MM.1S (cell line): ENCODE data around the gene LAMA4.

ENCODE experiments used
- DNase-seq: peaks from one replicate; pipeline ENCODE4 v3.0.0-alpha.2; 2015
- H2AFZ ChIP-seq: fragments of 300-600 bp; sonication (generic); 2 replicates; pipeline ENCODE4 v1.6.0; 2016; ENCODE audit warnings: antibody characterized with exemption, low read length
- H3F3A ChIP-seq: fragments of 300-600 bp; sonication (generic); 2 replicates; pipeline ENCODE4 v1.6.1; 2016; ENCODE audit warnings: mild to moderate bottlenecking, antibody characterized with exemption, low read length, moderate library complexity, mixed read lengths; ENCODE audit not compliant: insufficient read depth
- H3K27ac ChIP-seq: fragments of 300-600 bp; sonication (generic); 2 replicates; pipeline ENCODE4 v1.5.1; 2016; ENCODE audit warnings: mild to moderate bottlenecking, low read length
- H3K27me3 ChIP-seq: fragments of 300-600 bp; sonication (generic); replicated peaks from 2 replicates; pipeline ENCODE4 v1.6.0; 2016; ENCODE audit warnings: low read length; ENCODE audit not compliant: insufficient read depth
- H3K36me3 ChIP-seq: fragments of 300-600 bp; sonication (generic); replicated peaks from 2 replicates; pipeline ENCODE4 v1.6.1; 2016; ENCODE audit warnings: mild to moderate bottlenecking, low read length, mixed read lengths; ENCODE audit not compliant: insufficient read depth
- H3K4me1 ChIP-seq: fragments of 300-600 bp; sonication (generic); 2 replicates; pipeline ENCODE4 v1.6.1; 2016; ENCODE audit warnings: low read length, mixed read lengths
- H3K4me2 ChIP-seq: fragments of 300-600 bp; sonication (generic); 2 replicates; pipeline ENCODE4 v1.6.0; 2016; ENCODE audit warnings: low read depth, low read length
- H3K4me3 ChIP-seq: fragments of 300-600 bp; sonication (generic); 2 replicates; pipeline ENCODE4 v1.5.1; 2016; ENCODE audit warnings: low read length, mixed read lengths
- H3K79me2 ChIP-seq: fragments of 300-600 bp; sonication (generic); 2 replicates; pipeline ENCODE4 v1.6.1; 2016; ENCODE audit warnings: mixed run types, low read length, mixed read lengths
- H3K9ac ChIP-seq: fragments of 300-600 bp; sonication (generic); 2 replicates; pipeline ENCODE4 v1.6.1; 2016; ENCODE audit warnings: low read length, mixed read lengths
- H3K9me2 ChIP-seq: fragments of 300-600 bp; sonication (generic); replicated peaks from 2 replicates; pipeline ENCODE4 v1.6.1; 2016; ENCODE audit warnings: mild to moderate bottlenecking, low read length, mixed read lengths; ENCODE audit not compliant: insufficient read depth
- H3K9me3 ChIP-seq: fragments of 300-600 bp; sonication (generic); replicated peaks from 2 replicates; pipeline ENCODE4 v1.6.1; 2016; ENCODE audit warnings: mild to moderate bottlenecking, low read length, mixed read lengths; ENCODE audit not compliant: insufficient read depth
- H4K20me1 ChIP-seq: fragments of 300-600 bp; sonication (generic); 2 replicates; pipeline ENCODE4 v1.6.1; 2016; ENCODE audit warnings: mild to moderate bottlenecking, low read length, moderate library complexity, mixed read lengths; ENCODE audit not compliant: insufficient read depth
- EZH2 ChIP-seq: fragments of 300-600 bp; sonication (generic); optimal IDR thresholded peaks from 2 replicates; pipeline ENCODE3; 2017; ENCODE audit warnings: low read depth, mild to moderate bottlenecking, antibody characterized with exemption, low read length, mixed read lengths
- EZH2phosphoT487 ChIP-seq: fragments of 300-600 bp; sonication (generic); IDR thresholded peaks from 2 replicates; pipeline ENCODE4 v1.6.1; 2018; ENCODE audit warnings: antibody characterized with exemption, low read length
- TF ChIP-seq, protein P1 (sequence below): fragments of 300-600 bp; sonication (generic); IDR thresholded peaks from 2 replicates; pipeline ENCODE4 v1.5.1; 2016; ENCODE audit warnings: antibody characterized with exemption, low read length, mixed read lengths

LAMA4 gene

DNA sequence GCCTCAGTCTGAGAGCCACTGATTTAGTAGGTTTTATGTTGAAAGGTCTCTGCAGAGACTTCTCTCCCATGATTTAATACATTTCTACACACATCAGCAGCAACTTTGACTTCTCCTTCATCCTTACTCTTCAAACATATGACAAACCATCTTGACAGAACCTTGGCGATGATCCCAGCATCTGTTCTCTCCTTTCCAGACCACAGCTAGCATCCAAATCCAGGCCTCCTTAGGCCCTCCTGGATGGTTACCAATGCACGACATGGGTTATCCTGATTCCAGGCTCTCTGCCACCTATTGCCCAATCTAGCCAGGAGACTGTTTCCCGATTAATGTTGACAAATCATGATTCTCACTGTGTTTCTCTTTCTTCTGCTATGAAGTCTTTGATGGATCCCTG lies 16.8 kb downstream of the LAMA4 start:
- no peaks in the 10 kb centered on the region for H3K79me2 ChIP-seq
- no peaks in the 10 kb centered on the region for H4K20me1 ChIP-seq
- H3K27ac ChIP-seq: no peak overlapping the region
- no peak overlapping the region for H3K4me2 ChIP-seq
- H2AFZ ChIP-seq: no peak overlapping the region
- no peaks in the 10 kb centered on the region for H3K9me2 ChIP-seq
- no peak overlapping the region for H3K9ac ChIP-seq
- H3K27me3 ChIP-seq: no peaks in the 10 kb centered on the region
- no peaks in the 10 kb centered on the region for H3K36me3 ChIP-seq
- no peaks in the 10 kb centered on the region for H3K9me3 ChIP-seq
- no peak for TF ChIP-seq EZH2phosphoT487
- TF ChIP-seq, protein P1, sequence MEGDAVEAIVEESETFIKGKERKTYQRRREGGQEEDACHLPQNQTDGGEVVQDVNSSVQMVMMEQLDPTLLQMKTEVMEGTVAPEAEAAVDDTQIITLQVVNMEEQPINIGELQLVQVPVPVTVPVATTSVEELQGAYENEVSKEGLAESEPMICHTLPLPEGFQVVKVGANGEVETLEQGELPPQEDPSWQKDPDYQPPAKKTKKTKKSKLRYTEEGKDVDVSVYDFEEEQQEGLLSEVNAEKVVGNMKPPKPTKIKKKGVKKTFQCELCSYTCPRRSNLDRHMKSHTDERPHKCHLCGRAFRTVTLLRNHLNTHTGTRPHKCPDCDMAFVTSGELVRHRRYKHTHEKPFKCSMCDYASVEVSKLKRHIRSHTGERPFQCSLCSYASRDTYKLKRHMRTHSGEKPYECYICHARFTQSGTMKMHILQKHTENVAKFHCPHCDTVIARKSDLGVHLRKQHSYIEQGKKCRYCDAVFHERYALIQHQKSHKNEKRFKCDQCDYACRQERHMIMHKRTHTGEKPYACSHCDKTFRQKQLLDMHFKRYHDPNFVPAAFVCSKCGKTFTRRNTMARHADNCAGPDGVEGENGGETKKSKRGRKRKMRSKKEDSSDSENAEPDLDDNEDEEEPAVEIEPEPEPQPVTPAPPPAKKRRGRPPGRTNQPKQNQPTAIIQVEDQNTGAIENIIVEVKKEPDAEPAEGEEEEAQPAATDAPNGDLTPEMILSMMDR: no peak
- no peak for TF ChIP-seq EZH2
- no peaks in the 10 kb centered on the region for H3K4me1 ChIP-seq
- H3F3A ChIP-seq: no peaks in the 10 kb centered on the region
- DNase-seq: no peak
- no peak overlapping the region for H3K4me3 ChIP-seq

DNA sequence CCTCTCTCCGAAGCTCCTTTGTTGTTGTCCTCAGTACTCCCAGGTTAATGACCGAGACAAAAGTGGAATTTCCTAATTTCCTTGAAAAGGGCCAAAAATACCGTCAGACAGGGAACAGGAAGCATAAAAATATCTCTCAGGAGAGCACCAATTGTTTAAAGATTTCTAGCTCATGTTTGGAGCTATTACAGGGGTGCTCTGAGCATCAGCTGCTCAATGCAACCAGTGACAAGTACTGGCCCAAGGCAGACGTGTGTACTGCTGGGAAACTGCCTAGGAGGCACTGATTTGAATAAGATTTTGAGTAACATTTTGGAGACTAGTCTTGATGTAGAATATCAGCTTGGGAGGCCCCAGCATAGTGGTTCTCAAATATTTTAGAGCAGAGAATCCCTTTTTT lies 17.3 kb downstream of the LAMA4 start:
- H3K9me3 ChIP-seq: no peaks in the 10 kb centered on the region
- no peak for DNase-seq
- no peaks in the 10 kb centered on the region for H3K4me1 ChIP-seq
- no peaks in the 10 kb centered on the region for H3K9me2 ChIP-seq
- no peak overlapping the region for H3K4me3 ChIP-seq
- no peak overlapping the region for H3K27ac ChIP-seq
- H4K20me1 ChIP-seq: no peaks in the 10 kb centered on the region
- no peak overlapping the region for H2AFZ ChIP-seq
- no peak for TF ChIP-seq EZH2phosphoT487
- H3K36me3 ChIP-seq: no peaks in the 10 kb centered on the region
- no peak overlapping the region for H3K9ac ChIP-seq
- H3K27me3 ChIP-seq: no peaks in the 10 kb centered on the region
- no peaks in the 10 kb centered on the region for H3K79me2 ChIP-seq
- H3K4me2 ChIP-seq: no peak overlapping the region
- no peaks in the 10 kb centered on the region for H3F3A ChIP-seq

DNA sequence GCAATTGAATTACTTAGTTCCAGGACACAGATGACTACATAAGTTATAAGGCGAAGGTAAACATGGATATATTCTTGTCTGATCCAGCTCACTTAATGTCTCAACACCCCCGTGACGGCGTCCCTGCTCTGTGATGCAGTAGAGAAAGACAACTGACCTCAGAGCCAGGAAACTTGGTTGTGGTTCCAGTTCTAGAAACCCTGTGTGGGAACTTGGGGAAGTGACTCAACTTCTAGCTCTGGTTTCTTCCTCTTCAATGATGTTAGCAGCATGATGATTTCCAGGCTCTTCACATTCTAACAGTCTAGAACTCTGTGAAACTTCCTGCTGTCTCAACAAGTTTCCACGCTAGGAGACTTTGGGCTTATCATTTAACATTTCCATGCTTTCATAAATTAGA lies 18.4 kb downstream of the LAMA4 start:
- no peaks in the 10 kb centered on the region for H3K79me2 ChIP-seq

DNA sequence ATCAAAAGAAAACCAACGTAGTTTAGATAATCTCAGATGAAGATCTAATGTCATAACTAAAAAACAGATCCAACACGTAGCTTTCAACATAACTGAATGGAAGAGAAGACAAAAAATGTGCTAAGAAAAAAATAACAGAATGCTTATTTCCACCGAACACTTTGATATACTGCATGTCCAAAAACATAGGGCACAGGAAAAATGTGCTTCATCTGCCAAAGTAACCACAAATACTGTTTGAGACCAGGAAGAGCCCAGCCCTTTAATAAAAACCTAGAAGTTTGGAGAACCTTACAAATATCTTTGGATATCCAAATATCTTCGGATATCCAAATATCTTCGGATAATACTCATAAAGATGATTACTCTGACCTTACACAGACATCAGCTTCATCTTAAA lies 19.8 kb downstream of the LAMA4 start:
- Histone ChIP-seq H3K9me3 (no peaks in the 10 kb centered on the region), H3K4me1 (no peaks in the 10 kb centered on the region), H3K9me2 (no peaks in the 10 kb centered on the region), H2AFZ (no peak overlapping the region), H3K4me2 (no peak overlapping the region), H3K36me3 (no peaks in the 10 kb centered on the region), H3K27me3 (no peaks in the 10 kb centered on the region), H4K20me1 (no peaks in the 10 kb centered on the region), H3K9ac (no peak overlapping the region), H3F3A (no peaks in the 10 kb centered on the region), H3K4me3 (no peak overlapping the region), H3K27ac (no peak overlapping the region), H3K79me2 (no peaks in the 10 kb centered on the region)
- no peak for TF ChIP-seq EZH2phosphoT487
- no peak for DNase-seq

More for the DNA sequence above, 18.4 kb downstream of the LAMA4 start:
- Histone ChIP-seq H2AFZ (no peak overlapping the region), H3F3A (no peaks in the 10 kb centered on the region), H3K9me3 (no peaks in the 10 kb centered on the region), H3K4me3 (no peak overlapping the region), H3K9me2 (no peaks in the 10 kb centered on the region), H3K36me3 (no peaks in the 10 kb centered on the region), H3K4me2 (no peak overlapping the region), H3K9ac (no peak overlapping the region), H3K27ac (no peak overlapping the region), H3K4me1 (no peaks in the 10 kb centered on the region), H4K20me1 (no peaks in the 10 kb centered on the region), H3K27me3 (no peaks in the 10 kb centered on the region)
- TF ChIP-seq, protein P1: no peak
- TF ChIP-seq EZH2phosphoT487 (no peak), EZH2 (no peak)
- DNase-seq: no peak
